ENCODE measurements around the gene GXYLT2.

Gene GXYLT2

GRCh38 chr3:73021301-73021835, 133.5 kb downstream of the GXYLT2 start:
- no peaks in the 10 kb centered on the region for H3K9me3 ChIP-seq (ENCODE audit: insufficient read depth, low read length)
- H3K27me3 ChIP-seq (ENCODE audit: insufficient read depth, insufficient read length): no peaks in the 10 kb centered on the region
- no peak overlapping the region for H3K9ac ChIP-seq (ENCODE audit: insufficient read length, low read depth)
- no peak for DNase-seq (ENCODE audit: low read depth, low spot score)
- H3K4me1 ChIP-seq (ENCODE audit: insufficient read depth, insufficient read length): no peaks in the 10 kb centered on the region
- H3K36me3 ChIP-seq (ENCODE audit: insufficient read depth, insufficient read length, low read length): peaks cover 24% of the 10 kb centered on the region
- no peak overlapping the region for H3K4me3 ChIP-seq (ENCODE audit: insufficient read length, low read depth)
- TF ChIP-seq ZNF274 (IDR thresholded peaks at IDR 0.05; ENCODE audit: low read depth, low read length) (no peak), SUZ12 (IDR thresholded peaks at IDR 0.05; ENCODE audit: extremely low read depth, insufficient read depth, insufficient read length) (no peak), YY1 (IDR thresholded peaks at IDR 0.05; ENCODE audit: insufficient read depth, insufficient read length) (no peak)

- TF ChIP-seq SUZ12 (IDR thresholded peaks at IDR 0.05; ENCODE audit: extremely low read depth, insufficient read depth, insufficient read length) (no peak), ZNF274 (IDR thresholded peaks at IDR 0.05; ENCODE audit: low read depth, low read length) (no peak), YY1 (IDR thresholded peaks at IDR 0.05; ENCODE audit: insufficient read depth, insufficient read length) (no peak)
- H3K9me3 ChIP-seq (ENCODE audit: insufficient read depth, low read length): no peaks in the 10 kb centered on the region
- peaks cover 15% of the 10 kb centered on the region for H3K36me3 ChIP-seq (ENCODE audit: insufficient read depth, insufficient read length, low read length)
- no peak overlapping the region for H3K4me3 ChIP-seq (ENCODE audit: insufficient read length, low read depth)
- DNase-seq (ENCODE audit: low read depth, low spot score): no peak
- H3K27me3 ChIP-seq (ENCODE audit: insufficient read depth, insufficient read length): no peaks in the 10 kb centered on the region
- no peak overlapping the region for H3K9ac ChIP-seq (ENCODE audit: insufficient read length, low read depth)
- no peaks in the 10 kb centered on the region for H3K4me1 ChIP-seq (ENCODE audit: insufficient read depth, insufficient read length)
Measured at GRCh38 chr3:73024836-73025235, 137.0 kb downstream of the GXYLT2 start.

GRCh38 chr3:73026111-73026759, 138.4 kb downstream of the GXYLT2 start:
- no peaks in the 10 kb centered on the region for H3K4me1 ChIP-seq (ENCODE audit: insufficient read depth, insufficient read length)
- no peaks in the 10 kb centered on the region for H3K27me3 ChIP-seq (ENCODE audit: insufficient read depth, insufficient read length)
- H3K9me3 ChIP-seq (ENCODE audit: insufficient read depth, low read length): no peaks in the 10 kb centered on the region
- no peak overlapping the region for H3K4me3 ChIP-seq (ENCODE audit: insufficient read length, low read depth)
- TF ChIP-seq SUZ12 (IDR thresholded peaks at IDR 0.05; ENCODE audit: extremely low read depth, insufficient read depth, insufficient read length) (no peak), YY1 (IDR thresholded peaks at IDR 0.05; ENCODE audit: insufficient read depth, insufficient read length) (no peak), ZNF274 (IDR thresholded peaks at IDR 0.05; ENCODE audit: low read depth, low read length) (no peak)
- H3K9ac ChIP-seq (ENCODE audit: insufficient read length, low read depth): no peak overlapping the region
- DNase-seq (ENCODE audit: low read depth, low spot score): no peak
- peaks cover 11% of the 10 kb centered on the region for H3K36me3 ChIP-seq (ENCODE audit: insufficient read depth, insufficient read length, low read length)
